HCT116 (cell line): ENCODE data around the gene MTA3. TPM values are rescaled to one million over a fixed set of nuclear protein-coding genes. Genes with fewer than 3 reads are reported as not detected.

ENCODE experiments used
- ATAC-seq: fragments of 200-7000 bp; cut with Tn5 transposase; 2 replicates; pipeline ENCODE4 v1.9.1; 2020; ENCODE audit warnings: mild to moderate bottlenecking, moderate library complexity
- BruUV-seq: library from RNA; stranded (reverse); fragments of 400-500 nt; replicated peaks from 2 replicates; lab custom pipeline; 2021; lab: Mats Ljungman, UMichigan
- CTCF ChIA-PET: fragments of 300-600 bp; sonication (Branson Sonifier 250); formaldehyde crosslinking; loops from one replicate; lab custom pipeline; 2021; ENCODE audit warnings: antibody characterized with exemption; lab: Charles Lee
- POLR2A ChIA-PET: fragments of 300-600, 350-600 bp; sonication (Branson Sonifier 250); formaldehyde crosslinking; loops from one replicate; lab custom pipeline; 2021; ENCODE audit warnings: antibody characterized with exemption; lab: Charles Lee
- RAD21 ChIA-PET, 2 experiments: fragments of 300-600 bp; sonication (Branson Sonifier 250); formaldehyde crosslinking; loops; one replicate each; lab custom pipeline; 2023; ENCODE audit warnings: low total read pairs in 2 of 2; ENCODE audit not compliant: uncharacterized antibody in 2 of 2, unreplicated experiment in 2 of 2, low non-redundant PET in 1 of 2; lab: Charles Lee
- DNase-seq: peaks from one replicate; pipeline ENCODE4 v3.0.0-alpha.2; 2010; ENCODE audit warnings: low read depth, low spot score
- H2AFZ ChIP-seq: fragments of 200-600 bp; shearing (Covaris generic), sonication (generic); 2 replicates; pipeline ENCODE4 v1.6.1; 2017; ENCODE audit warnings: low read depth, mixed run types, mixed read lengths, antibody characterized with exemption, low read length; ENCODE audit not compliant: poor library complexity, severe bottlenecking
- H3K27ac ChIP-seq: 2 replicates; pipeline ENCODE4 v1.5.1; 2012; ENCODE audit warnings: low read depth, low read length
- H3K27me3 ChIP-seq: fragments of 200-600 bp; sonication (generic); 2 replicates; pipeline ENCODE4 v1.6.1; 2016; ENCODE audit warnings: mixed run types, low read length, mixed read lengths; ENCODE audit not compliant: insufficient read depth
- H3K36me3 ChIP-seq, 2 experiments: fragments of 200-500 bp in 1 of 2; fragments of 200-600 bp in 1 of 2; sonication (Bioruptor generic) in 1 of 2; sonication (generic) in 1 of 2; 2 replicates each; pipeline versions ENCODE4 v1.5.1 to v1.6.1; 2014 to 2016; ENCODE audit warnings: low read length in 2 of 2, inconsistent platforms in 1 of 2, mixed read lengths in 1 of 2, mixed run types in 1 of 2; ENCODE audit not compliant: insufficient read depth in 2 of 2, control insufficient read depth in 1 of 2
- H3K4me1 ChIP-seq, 2 experiments: fragments of 200-600 bp in 1 of 2; sonication (generic) in 1 of 2; 2 replicates each; pipeline versions ENCODE4 v1.5.1 to v1.6.1; 2012 to 2017; ENCODE audit warnings: low read length in 2 of 2, inconsistent platforms in 1 of 2, mild to moderate bottlenecking in 1 of 2, mixed read lengths in 1 of 2, mixed run types in 1 of 2, moderate library complexity in 1 of 2; ENCODE audit not compliant: insufficient read depth in 2 of 2, control insufficient read depth in 1 of 2
- H3K4me2 ChIP-seq: fragments of 200-600 bp; sonication (generic); 2 replicates; pipeline ENCODE4 v1.6.1; 2017; ENCODE audit warnings: mixed run types, low read length, mixed read lengths
- H3K4me3 ChIP-seq, 2 experiments: fragments of 200-600 bp in 1 of 2; sonication (generic) in 1 of 2; replicated peaks in 1 of 2; 2 replicates each; pipeline ENCODE4 v1.5.1; 2011 to 2016; ENCODE audit warnings: low read length in 2 of 2, control low read depth in 1 of 2, low read depth in 1 of 2, mild to moderate bottlenecking in 1 of 2, mixed read lengths in 1 of 2, mixed run types in 1 of 2
- H3K79me2 ChIP-seq: fragments of 200-600 bp; sonication (generic); 2 replicates; pipeline ENCODE4 v1.6.1; 2017; ENCODE audit warnings: mild to moderate bottlenecking, mixed run types, low read length, moderate library complexity, mixed read lengths; ENCODE audit not compliant: insufficient read depth
- H3K9ac ChIP-seq: fragments of 200-600 bp; sonication (generic); 2 replicates; pipeline ENCODE4 v1.6.1; 2016; ENCODE audit warnings: low read length, mixed read lengths
- H3K9me2 ChIP-seq: fragments of 200-600 bp; sonication (generic), shearing (Covaris generic); 2 replicates; pipeline ENCODE4 v1.6.1; 2017; ENCODE audit warnings: mixed run types, mild to moderate bottlenecking, moderate library complexity; ENCODE audit not compliant: insufficient read depth
- H3K9me3 ChIP-seq, 2 experiments: fragments of 200-500 bp in 1 of 2; fragments of 200-600 bp in 1 of 2; sonication (Bioruptor generic) in 1 of 2; sonication (generic) in 1 of 2; 2 replicates each; pipeline ENCODE4 v1.6.1; 2014 to 2017; ENCODE audit warnings: low read length in 2 of 2, mixed read lengths in 2 of 2, inconsistent platforms in 1 of 2, low read depth in 1 of 2, mild to moderate bottlenecking in 1 of 2, mixed run types in 1 of 2, moderate library complexity in 1 of 2; ENCODE audit not compliant: control insufficient read depth in 1 of 2, insufficient read depth in 1 of 2
- H4K20me1 ChIP-seq: fragments of 200-600 bp; sonication (generic), shearing (Covaris generic); 2 replicates; pipeline ENCODE4 v1.6.1; 2017; ENCODE audit warnings: mixed run types, mild to moderate bottlenecking, moderate library complexity; ENCODE audit not compliant: insufficient read depth
- ATF3 ChIP-seq: IDR thresholded peaks from 2 replicates; pipeline ENCODE4 v1.6.1; 2012
- ELF1 ChIP-seq: IDR thresholded peaks from 2 replicates; pipeline ENCODE4 v1.6.1; 2012; ENCODE audit warnings: low read depth, borderline replicate concordance
- EZH2 ChIP-seq: fragments of 200-600 bp; sonication (generic); IDR thresholded peaks from 2 replicates; pipeline ENCODE4 v1.6.1; 2017; ENCODE audit warnings: antibody characterized with exemption, mixed run types
- FOSL1 ChIP-seq: IDR thresholded peaks from 2 replicates; pipeline ENCODE4 v1.6.1; 2012; ENCODE audit warnings: low read depth
- RAD21 ChIP-seq: IDR thresholded peaks from 2 replicates; pipeline ENCODE4 v1.6.1; 2012; ENCODE audit warnings: low read depth, mild to moderate bottlenecking
- SIN3A ChIP-seq: IDR thresholded peaks from 2 replicates; pipeline ENCODE4 v1.6.1; 2012; ENCODE audit warnings: low read depth
- SP1 ChIP-seq: IDR thresholded peaks from 2 replicates; pipeline ENCODE4 v1.6.1; 2012; ENCODE audit warnings: low read depth
- TCF7L2 ChIP-seq: IDR thresholded peaks from 2 replicates; pipeline ENCODE4 v1.7.0; 2011; ENCODE audit warnings: borderline replicate concordance, inconsistent platforms; ENCODE audit not compliant: insufficient read depth, insufficient read length; ENCODE audit errors: extremely low read depth
- YY1 ChIP-seq: IDR thresholded peaks from 2 replicates; pipeline ENCODE4 v1.6.1; 2011; ENCODE audit warnings: low read length, low read depth, moderate library complexity, mild to moderate bottlenecking; ENCODE audit not compliant: insufficient replicate concordance; ENCODE audit errors: extremely low read depth
- ZBTB33 ChIP-seq: IDR thresholded peaks from 2 replicates; pipeline ENCODE4 v1.6.1; 2011; ENCODE audit warnings: mild to moderate bottlenecking, low read length, moderate library complexity; ENCODE audit not compliant: insufficient replicate concordance; ENCODE audit errors: extremely low read depth
- ZFX ChIP-seq: fragments of 450-650 bp; IDR thresholded peaks from 2 replicates; pipeline ENCODE4 v1.6.1; 2017
- intact Hi-C: fragments of 100-400 bp; cut with micrococcal nuclease; formaldehyde crosslinking; loops from 2 replicates; pipeline ENCODE4 v1.10.0; 2022
- total RNA-seq: library from RNA; stranded (reverse); gene quantifications from one replicate; pipeline ENCODE4 v1.2.1, GENCODE V29; 2021; ENCODE audit not compliant: unreplicated experiment
- TF ChIP-seq, protein P1 (sequence below): IDR thresholded peaks from 2 replicates; pipeline ENCODE4 v1.6.1; 2012

Gene MTA3
- total RNA-seq, 1 experiment from 2014 or later, result 46.3 TPM

- ChIA-PET CTCF (no interaction called here), RAD21 (no interaction called here)
Observed at GRCh38 chr2:42758751-42759150, 190.3 kb downstream of the MTA3 start.

GRCh38 chr2:42761554-42761953 is 193.1 kb downstream of the MTA3 start:
- Histone ChIP-seq H3K9me3 (no peaks in the 10 kb centered on the region), H3K36me3 (no peaks in the 10 kb centered on the region), H3K79me2 (no peaks in the 10 kb centered on the region), H3K9me2 (no peaks in the 10 kb centered on the region), H3K4me2 (no peak overlapping the region), H3K4me1 (peaks cover 0 to 6% of the 10 kb centered on the region in 2 experiments; a peak in 2 of 4 replicates), H2AFZ (no peak overlapping the region), H3K27ac (no peak overlapping the region), H3K27me3 (no peaks in the 10 kb centered on the region), H3K9ac (no peak overlapping the region), H3K4me3 (no peak overlapping the region), H4K20me1 (no peaks in the 10 kb centered on the region)
- 0 out of 2 replicates have a peak, but pooled peaks have one; percentile 37 for ATAC-seq
- ChIA-PET RAD21 (no interaction called here), CTCF (no interaction called here), POLR2A (no interaction called here)
- no peak for DNase-seq
- BruUV-seq, result no TSS peak
- intact Hi-C loops, result no loop called here
- TF ChIP-seq ATF3 (no peak), RAD21 (no peak), ELF1 (no peak), FOSL1 (no peak), EZH2 (no peak), ZBTB33 (no peak), TCF7L2 (no peak), SIN3A (no peak), ZFX (no peak), YY1 (no peak)
- TF ChIP-seq, protein P1, sequence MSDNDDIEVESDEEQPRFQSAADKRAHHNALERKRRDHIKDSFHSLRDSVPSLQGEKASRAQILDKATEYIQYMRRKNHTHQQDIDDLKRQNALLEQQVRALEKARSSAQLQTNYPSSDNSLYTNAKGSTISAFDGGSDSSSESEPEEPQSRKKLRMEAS, result no peak

More at GRCh38 chr2:42758751-42759150, 190.3 kb downstream of the MTA3 start:
- H3K4me1 ChIP-seq, result peaks cover 0 to 6% of the 10 kb centered on the region in 2 experiments; a peak in 2 of 4 replicates
- H2AFZ ChIP-seq, result no peak overlapping the region
- no peak overlapping the region for H3K9ac ChIP-seq
- intact Hi-C loops, result no loop called here
- ATAC-seq (no peak), DNase-seq (no peak)
- no peaks in the 10 kb centered on the region for H3K36me3 ChIP-seq
- POLR2A ChIA-PET, result no interaction called here
- BruUV-seq, result no TSS peak
- no peaks in the 10 kb centered on the region for H3K79me2 ChIP-seq
- H3K9me3 ChIP-seq, result no peaks in the 10 kb centered on the region
- H3K27me3 ChIP-seq, result no peaks in the 10 kb centered on the region
- H3K9me2 ChIP-seq, result no peaks in the 10 kb centered on the region
- TF ChIP-seq SP1 (no peak), ZFX (no peak), ZBTB33 (no peak)
- H3K4me2 ChIP-seq, result no peak overlapping the region
- no peaks in the 10 kb centered on the region for H4K20me1 ChIP-seq
- no peak overlapping the region for H3K4me3 ChIP-seq
- no peak overlapping the region for H3K27ac ChIP-seq
